Dedifferentiated amniotic fluid mesenchymal stem cell (primary cell): Measurements from ENCODE around the gene RAB3A.

ENCODE experiments used
- DNase-seq: peaks from one replicate; pipeline ENCODE4 v3.0.0-alpha.2; 2016; ENCODE audit errors: extremely low spot score

The RAB3A gene

DNA sequence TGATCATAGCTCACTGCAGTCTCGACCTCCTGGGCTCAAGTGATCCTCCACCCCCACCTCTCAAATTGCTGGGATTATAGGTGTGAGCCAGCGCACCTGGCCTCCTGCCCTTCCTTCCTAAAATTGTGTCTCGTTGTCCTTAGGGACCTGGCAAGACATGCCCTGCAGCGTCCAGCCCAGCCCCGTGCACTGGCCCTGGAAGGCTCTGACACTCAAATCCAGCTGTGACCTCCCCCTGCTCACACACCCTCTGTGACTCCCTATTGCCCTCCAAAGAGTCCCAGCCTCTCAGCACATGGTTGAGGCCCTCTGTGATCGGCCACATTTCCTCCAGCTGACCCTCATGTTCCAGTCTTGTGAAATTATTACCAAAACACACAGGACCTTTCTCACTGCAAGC is 5.9 kb downstream of the RAB3A start:
- DNase-seq = no peak

DNA sequence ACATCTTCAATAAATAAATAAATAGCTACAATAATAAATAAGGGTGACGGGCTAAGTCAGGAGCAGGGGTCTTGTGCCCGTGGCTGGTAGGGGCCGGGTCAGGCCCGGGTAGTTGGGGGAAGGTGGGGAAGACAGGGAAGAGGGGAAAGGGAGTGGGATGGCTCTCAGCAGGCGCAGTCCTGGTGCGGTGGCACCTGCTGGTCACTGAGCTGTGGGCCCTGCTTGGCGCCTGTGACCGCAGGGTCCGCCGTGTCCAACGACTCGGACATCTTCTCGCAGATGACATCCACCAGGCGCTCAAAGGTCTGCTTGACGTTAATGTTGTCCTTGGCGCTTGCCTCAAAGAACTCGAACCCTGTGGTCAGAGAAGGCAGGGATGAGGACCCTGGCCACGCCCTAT is 6.5 kb downstream of the RAB3A start:
- no peak for DNase-seq

- no peak for DNase-seq
Measured at GRCh38 chr19:18196511-18196845, 7.4 kb downstream of the RAB3A start.

GRCh38 chr19:18194554-18195238 is 9.1 kb downstream of the RAB3A start:
- no peak for DNase-seq

- no peak for DNase-seq
Measured at GRCh38 chr19:18194181-18194530, 9.7 kb downstream of the RAB3A start.

DNA sequence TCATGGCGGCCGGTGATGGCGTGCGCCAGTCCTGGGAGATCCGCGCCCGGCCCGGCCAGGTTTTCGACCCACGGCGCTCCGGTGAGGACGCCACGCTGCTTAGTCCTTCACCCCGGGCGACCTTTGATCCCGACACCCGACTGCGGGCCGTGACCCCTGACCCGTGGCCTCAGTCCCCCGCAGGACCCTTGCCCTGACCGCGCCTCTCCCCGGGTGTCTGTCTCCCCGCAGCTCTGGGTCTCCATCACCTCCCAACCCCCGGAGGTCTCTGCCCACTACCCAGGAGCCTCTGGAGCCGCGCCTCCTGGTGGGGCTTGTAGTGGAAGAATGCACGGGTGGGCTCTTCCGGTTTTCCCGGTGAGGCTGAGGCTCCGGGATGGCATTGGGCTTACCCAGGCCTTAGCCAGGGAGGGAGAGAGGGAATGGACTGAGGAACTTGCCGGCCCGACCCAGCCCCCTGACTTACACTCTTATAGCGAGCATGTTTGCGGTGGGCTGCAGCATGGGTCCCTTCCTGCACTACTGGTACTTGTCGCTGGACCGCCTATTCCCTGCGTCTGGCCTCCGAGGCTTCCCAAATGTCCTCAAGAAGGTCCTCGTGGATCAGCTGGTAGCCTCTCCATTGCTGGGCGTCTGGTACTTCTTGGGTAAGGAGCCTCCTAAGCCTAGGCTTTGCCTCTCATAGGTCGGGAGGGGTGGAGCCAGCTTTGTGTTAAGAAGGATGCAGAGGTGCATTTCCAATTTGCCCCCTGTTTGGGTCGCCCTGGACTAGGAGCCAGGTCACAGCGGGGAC is 10.3 kb downstream of the RAB3A start:
- no peak for DNase-seq

- peak; percentile 100 for DNase-seq
Measured at GRCh38 chr19:18192673-18193387, 11.0 kb downstream of the RAB3A start, which contains the start of gene MPV17L2. TSS of gene MPV17L2 (plus strand) at chr19:18193218. CDS start at chr19:18193282, 64 bp downstream.

GRCh38 chr19:18191640-18192062 is 12.2 kb downstream of the RAB3A start:
- no peak for DNase-seq

DNA sequence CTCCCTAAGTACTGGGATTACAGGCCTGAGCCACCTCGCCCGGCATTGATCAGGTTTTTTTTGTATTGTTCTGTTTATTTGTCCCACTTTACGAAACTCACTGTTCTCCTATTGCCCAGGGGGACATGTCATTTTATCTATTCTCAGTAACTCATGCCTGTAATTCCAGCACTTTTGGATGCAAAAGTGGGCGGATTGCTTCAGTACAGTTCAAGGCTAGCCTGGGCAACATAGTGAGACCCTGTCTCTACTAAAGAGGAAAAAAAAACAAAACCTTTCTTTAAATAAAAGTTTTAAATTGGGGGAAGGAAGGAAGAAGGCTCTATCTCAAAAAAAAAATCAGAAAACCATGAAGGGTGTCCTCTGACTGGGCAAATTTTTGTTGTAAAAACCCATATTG is 13.6 kb downstream of the RAB3A start:
- DNase-seq = no peak

DNA sequence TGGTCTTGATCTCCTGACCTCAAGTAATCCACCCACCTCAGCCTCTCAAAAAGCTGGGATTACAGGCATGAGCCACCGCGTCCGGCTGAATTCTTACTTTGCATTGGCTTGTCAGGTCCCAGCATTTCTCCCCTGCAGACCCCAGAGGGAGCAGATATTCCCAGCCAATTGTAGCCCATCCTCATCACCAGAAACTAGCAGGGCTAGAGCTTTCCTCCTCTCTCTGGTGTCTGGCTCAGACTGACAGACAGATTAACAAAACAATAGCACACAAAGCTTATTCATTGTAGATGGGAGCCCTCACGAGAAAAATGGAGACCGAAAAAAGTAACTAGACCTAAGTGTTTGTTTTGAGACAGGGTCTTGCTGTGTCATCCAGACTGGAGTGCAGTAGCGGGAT is 18.3 kb downstream of the RAB3A start:
- no peak for DNase-seq

DNA sequence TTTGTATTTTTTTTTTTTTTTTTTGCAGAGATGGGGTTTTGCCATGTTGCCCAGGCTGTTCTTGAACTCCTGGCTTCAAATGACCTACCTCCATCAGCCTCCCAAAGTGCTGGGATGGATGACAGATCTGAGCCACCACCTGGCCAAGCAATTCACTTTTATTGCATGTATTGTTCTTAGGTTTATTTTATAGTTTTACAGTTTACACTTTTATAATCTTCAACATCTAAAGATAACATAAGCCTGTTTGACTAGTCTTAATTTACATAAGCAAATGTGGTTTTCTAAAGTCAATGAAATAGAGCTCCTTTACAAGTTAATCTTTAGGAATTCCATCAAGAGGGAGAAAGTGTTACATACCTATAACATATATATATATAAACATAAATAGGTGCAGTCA is 20.3 kb downstream of the RAB3A start:
- DNase-seq = no peak

DNA sequence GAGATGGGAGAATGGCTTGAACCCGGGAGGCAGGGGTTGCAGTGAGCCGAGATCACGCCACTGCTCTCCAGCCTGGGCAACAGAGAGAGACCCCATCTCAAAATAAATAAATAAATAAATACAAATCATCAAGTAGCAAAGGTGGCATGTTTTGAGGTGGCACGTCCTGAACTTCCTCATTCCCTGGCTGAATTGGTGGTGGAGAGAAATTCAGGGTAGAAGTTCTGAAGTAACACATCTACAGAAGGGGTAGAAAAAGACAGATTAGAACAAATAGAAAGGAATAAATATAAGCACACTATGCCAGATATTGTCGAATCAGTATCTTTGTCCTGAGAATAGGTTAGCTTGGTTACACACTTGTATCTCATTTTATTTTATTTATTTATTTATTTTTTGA is 23.9 kb downstream of the RAB3A start:
- DNase-seq = no peak

GRCh38 chr19:18176367-18177310 is 27.2 kb downstream of the RAB3A start:
- no peak for DNase-seq

- DNase-seq = no peak
Measured at GRCh38 chr19:18174983-18175382, 28.9 kb downstream of the RAB3A start.

- no peak for DNase-seq
Measured at GRCh38 chr19:18173572-18174288, 30.1 kb downstream of the RAB3A start, which contains the start of gene IFI30. TSS of gene IFI30 (plus strand) at chr19:18173813. CDS start at chr19:18173842, 29 bp downstream.

DNA sequence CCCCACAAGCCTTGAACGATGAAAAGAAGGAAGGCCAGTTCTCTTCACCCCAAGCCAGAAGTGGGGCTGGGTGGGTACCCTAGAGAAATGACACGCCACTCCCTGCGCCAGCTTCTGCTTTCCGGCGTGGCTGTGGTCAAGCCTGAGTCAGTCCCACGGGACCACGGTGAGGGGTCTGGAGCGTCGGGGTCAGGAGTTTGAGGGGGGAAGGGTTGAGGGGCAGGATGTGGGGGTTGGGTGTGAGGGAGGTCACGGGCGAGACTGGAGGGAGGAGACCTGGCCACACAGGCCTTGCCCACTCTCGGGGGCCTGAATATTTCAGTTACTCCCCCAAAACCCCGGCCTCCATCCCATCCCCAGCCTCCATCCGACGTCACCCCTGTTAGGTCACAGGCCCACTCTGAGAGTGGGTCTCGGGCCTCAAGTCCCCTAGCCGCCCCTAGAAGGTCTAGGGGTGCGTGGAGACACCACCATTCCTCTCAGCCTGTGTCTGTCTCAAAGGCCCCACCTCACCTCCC is 30.7 kb downstream of the RAB3A start:
- no peak for DNase-seq

DNA sequence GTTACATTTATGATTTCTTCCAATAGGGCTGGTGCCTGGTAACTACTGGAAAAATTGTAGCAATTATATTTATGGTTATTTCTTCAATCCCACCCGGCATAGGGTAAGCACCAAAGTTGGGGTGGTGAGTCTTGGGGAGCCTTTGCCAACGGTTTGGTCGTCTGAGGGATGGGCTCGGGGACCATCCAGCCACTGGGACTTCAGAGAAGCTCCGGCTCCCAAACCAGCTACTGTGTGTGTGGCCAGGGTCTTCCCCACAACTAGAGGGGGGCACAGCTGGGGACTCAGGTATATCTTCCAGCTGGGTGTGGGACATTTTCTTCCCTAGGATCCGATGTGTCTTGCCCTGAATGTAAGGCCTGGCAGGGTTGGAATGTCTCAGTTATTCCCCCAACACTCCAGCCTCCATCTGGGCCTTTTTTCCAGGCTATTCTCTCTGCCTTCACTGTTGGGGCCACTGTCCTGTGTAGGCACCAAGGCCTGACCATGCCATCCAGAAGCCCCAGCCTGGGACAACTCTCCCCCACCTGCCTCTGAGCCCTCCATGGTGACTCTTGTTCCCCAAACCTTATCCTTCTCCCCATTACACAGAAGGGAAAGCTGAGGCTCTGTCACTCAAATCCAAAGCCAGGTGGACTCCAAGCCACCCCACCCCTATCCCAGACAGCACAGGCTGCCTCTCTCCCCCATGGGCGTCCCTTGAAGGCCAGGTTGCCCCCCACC is 31.4 kb downstream of the RAB3A start:
- no peak for DNase-seq

GRCh38 chr19:18171605-18172327 is 32.1 kb downstream of the RAB3A start:
- DNase-seq = no peak

- no peak for DNase-seq
Measured at GRCh38 chr19:18170714-18171255, 33.1 kb downstream of the RAB3A start.
